DMS 273 treated with DMSO at 0.1 percent for 48 hours (cell line): ENCODE data around the gene SETSIP.
"Not testable (repeated sequence)": the region's sequence is repeated elsewhere in the genome, so short reads cannot be mapped to it uniquely, and the experiment has no call there.

ENCODE experiments used
- DNase-seq: peaks from one replicate; lab custom pipeline; 2025; lab: John Stamatoyannopoulos, UW

Gene SETSIP

GRCh38 chr1:92075311-92075710, at the start of gene SETSIP:
Gene SETSIP, minus strand, starts transcription at chr1:92075411. Its CDS starts 0 bp downstream, at chr1:92075411.
- no peak for DNase-seq

DNA sequence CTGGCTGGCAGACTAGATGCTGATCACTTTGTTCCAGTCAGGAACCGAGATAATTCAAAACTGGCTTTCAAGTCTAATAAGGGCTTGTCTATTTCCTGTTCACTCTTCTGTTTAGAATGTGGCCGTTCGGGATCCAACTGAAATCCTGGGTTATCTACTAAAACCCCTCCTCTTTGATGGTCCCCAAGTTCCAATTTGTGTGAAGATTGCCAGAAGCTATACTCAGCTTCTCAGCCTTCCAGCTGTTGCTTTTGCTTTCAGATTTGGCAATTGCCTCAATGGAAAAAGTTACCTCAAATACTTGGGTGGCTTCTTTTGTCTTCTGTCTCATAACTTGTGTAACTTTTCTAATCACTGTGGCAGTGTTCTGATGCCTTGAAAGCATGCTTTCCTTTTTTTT, 48.7 kb upstream of the SETSIP start:
- DNase-seq = no peak

- no peak for DNase-seq
Observed at GRCh38 chr1:92118826-92119225, 43.6 kb upstream of the SETSIP start.

DNA sequence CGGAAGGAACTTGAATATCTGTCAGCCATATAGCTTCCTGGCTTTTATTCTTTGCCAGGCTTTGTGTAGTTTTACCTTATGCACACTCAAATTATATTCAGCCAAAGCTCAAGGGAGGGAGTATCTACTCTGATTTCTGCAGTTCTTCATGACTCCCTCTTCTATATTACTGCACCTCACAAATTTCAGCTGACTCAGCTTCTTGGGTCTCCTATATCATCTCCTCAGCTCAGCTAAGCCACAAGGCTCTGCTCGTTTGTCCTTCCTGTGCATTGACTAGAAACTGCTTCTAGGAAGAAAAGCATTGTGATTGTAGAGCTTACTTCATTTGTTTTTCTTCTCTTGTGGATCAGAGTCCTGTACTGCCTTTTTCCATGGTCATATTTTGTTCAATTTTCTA, 42.3 kb upstream of the SETSIP start:
- no peak for DNase-seq

- no peak for DNase-seq
Observed at GRCh38 chr1:92108631-92109030, 33.4 kb upstream of the SETSIP start.

GRCh38 chr1:92105546-92106081, 30.4 kb upstream of the SETSIP start:
- DNase-seq = no peak

DNA sequence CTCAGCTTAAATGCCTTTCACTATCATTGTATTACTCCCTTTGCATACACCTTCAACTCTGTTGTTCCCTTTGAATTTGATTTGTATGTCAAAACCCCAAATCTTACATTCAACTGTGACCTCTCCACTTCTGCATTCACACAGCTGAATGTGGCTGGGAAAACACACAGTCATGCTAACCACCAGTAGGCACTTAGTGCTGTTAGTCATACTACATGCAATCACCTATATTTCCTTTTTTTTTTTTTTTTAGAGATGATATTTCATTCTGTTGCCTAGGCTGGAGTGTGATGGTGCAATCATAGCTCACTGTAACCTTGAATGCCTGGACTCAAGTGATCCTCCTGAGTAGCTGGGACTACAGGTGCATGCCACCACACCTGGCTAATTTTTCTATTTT, 21.1 kb upstream of the SETSIP start:
- DNase-seq = no peak

DNA sequence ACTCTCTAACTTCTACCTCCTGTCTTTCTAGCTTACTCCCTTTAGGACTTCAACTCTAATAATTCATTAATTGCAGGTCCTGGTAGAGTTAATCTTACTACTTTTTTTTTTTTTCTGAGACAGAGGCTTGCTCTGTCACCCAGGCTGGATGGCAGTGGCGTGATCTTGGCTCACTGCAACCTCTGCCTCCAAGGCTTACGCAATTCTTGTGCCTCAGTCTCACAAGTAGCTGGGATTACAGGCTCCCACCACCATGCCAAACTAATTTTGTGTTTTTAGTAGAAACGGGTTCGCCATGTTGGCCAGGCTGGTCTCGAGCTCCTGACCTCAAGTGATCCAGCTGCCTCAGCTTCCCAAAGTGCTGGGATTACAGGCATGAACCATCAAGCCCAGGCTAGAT, 20.7 kb upstream of the SETSIP start:
- no peak for DNase-seq

DNA sequence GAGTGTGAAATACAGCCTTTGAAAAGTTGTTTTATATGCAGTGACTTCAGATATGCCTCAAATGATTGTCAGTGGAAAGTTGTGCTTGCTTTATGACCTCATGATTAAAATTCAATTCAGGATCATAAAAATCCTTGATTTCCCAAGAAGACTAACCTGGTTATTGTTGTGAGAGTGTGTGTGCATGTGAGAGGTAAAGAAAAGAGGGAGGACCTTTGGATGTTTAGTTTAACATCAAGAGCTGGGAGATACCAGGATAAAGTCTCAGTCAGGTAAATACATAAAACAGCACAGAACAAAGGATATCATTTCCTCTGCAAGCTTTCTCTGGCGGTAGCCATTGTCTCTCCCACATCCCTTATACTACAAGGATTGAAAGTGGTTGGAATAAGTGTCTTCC, 19.4 kb upstream of the SETSIP start:
- no peak for DNase-seq

DNA sequence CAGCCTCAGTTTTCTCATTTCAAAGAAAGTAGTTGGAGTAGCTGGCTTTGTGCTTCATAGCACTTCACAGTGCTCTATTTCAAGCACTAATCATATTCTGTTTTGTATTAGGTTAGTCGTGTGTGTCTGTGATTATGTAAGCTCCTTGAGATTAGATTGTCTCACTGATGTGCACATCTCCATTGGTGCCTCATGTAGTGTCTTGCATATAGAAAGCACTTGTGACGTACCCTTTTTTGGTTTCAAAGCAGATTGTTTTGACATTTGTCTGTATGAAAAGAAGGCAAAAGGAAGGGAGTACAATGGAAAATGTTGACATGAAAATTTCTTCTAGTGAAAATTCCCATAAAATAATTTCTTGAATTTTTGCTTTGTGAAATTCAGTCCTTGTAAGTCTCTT, 18.9 kb upstream of the SETSIP start:
- no peak for DNase-seq

- DNase-seq = no peak
Observed at GRCh38 chr1:92091625-92092024, 16.4 kb upstream of the SETSIP start.

GRCh38 chr1:92087542-92087941, 12.3 kb upstream of the SETSIP start:
- DNase-seq = no peak

- DNase-seq = no peak
Observed at GRCh38 chr1:92085727-92086126, 10.5 kb upstream of the SETSIP start.

DNA sequence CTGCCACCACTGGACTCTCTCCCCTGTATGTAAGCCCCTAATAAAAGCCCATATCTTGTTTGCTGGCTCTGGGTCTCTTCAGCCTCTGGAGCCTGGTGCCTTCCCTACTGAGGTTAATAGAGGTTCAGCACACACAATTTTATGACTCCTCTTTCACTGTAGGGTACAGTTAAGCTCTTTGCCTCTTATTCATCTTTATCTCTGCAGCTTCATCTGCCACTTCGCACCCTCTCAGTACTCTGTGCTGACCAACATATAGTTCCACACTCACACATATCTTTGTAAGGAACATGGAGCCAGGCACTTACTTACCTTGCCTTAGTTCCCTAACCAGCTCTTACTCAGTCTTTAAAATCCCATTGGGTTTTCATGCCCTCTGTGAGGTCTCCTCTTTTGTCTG, 9.4 kb upstream of the SETSIP start:
- DNase-seq = no peak

GRCh38 chr1:92081031-92081430, 5.8 kb upstream of the SETSIP start:
- no peak for DNase-seq

- peak; percentile 26 for DNase-seq
Observed at GRCh38 chr1:92080128-92080985, 5.1 kb upstream of the SETSIP start, which contains the start of gene BTBD8. Gene BTBD8, plus strand, starts transcription at chr1:92080345. Its CDS starts 227 bp downstream, at chr1:92080572.

DNA sequence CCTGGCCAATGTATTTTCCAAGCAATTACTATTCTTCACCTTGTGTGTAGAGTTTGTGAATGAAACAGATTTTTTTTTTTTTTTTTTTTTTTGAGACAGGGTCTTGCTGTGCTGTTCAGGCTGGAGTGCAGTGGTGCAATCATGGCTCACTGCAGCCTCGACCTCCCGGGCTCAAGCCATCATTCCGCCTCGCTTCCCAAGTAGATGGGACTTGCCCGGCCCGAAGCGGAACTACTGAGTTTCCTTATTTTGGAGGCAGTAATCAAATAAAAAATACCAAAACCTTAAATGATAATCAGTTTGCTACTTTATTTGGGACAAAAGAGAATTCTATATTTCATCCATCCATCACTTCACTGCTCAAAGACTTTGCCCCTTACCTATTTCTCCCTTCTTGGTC, 4.2 kb upstream of the SETSIP start:
- DNase-seq = no peak

DNA sequence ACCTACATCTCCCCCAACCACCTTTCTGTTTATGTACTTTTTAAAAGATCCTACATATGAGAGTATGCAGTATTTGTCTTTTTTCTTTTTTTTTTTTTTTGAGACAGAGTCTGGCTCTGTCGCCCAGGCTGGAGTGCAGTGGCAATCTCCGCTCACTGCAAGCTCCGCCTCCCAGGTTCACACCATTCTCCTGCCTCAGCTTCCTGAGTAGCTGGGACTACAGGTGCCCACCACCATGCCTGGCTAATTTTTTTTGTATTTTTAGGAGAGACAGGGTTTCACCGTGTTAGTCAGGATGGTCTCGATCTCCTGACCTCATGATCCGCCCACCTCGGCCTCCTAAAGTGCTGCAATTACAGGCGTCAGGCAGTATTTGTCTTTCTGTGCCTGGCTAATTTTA, 2.9 kb upstream of the SETSIP start:
- DNase-seq = not testable (repeated sequence)

GRCh38 chr1:92076363-92076762, 1.2 kb upstream of the SETSIP start:
- DNase-seq = no peak

- not testable (repeated sequence) for DNase-seq
Observed at GRCh38 chr1:92074446-92074845, 765 bp downstream of the SETSIP start.

GRCh38 chr1:92070892-92071291, 4.3 kb downstream of the SETSIP start:
- DNase-seq = no peak

GRCh38 chr1:92066321-92066720, 8.9 kb downstream of the SETSIP start:
- no peak for DNase-seq

DNA sequence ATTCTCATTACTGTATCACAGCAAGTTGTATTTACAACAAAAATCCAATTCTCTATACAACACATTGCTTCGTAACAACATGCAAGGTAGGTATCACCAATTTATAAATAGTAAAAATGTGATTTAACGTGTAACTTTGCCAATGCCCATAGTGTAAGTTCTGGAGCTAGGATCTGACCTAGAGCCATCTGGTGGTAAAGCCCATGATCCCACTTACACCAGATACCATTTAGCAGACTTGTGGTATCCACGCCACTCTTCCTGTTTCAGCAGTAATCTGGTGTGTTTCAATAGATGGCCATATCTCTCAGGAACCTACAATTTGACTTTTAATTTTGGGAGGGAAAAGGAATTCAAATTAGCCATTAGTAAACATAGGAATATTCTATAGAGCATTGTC, 10.2 kb downstream of the SETSIP start:
- no peak for DNase-seq

GRCh38 chr1:92051948-92052347, 23.3 kb downstream of the SETSIP start:
- no peak for DNase-seq
